NCI-H460 (cell line): ENCODE measurements around the gene SGCB. TPM values are rescaled to one million over a fixed set of nuclear protein-coding genes. Genes with fewer than 3 reads are reported as not detected.

Experiments used
- DNase-seq: peaks from one replicate; pipeline ENCODE4 v3.0.0-alpha.2; 2016; ENCODE audit warnings: low read depth; ENCODE audit errors: extremely low read depth
- small RNA-seq, 2 experiments: library from RNA; depleted of rRNA; stranded (forward); fragments of <200 nt; gene quantifications; one replicate each; pipeline ENCODE3, GENCODE V24; 2014
- total RNA-seq: library from RNA; depleted of rRNA; stranded (reverse); fragments of >200 nt; shearing (Covaris generic); gene quantifications from 2 replicates; pipeline ENCODE4 v1.2.3, GENCODE V29; 2014; rRNA removed

SGCB gene
- total RNA-seq, 1 experiment from 2014 or later: 12.4 TPM

GRCh38 chr4:52028970-52029369 is 9.1 kb downstream of the SGCB start:
- DNase-seq: no peak

- no peak for DNase-seq
Measured at GRCh38 chr4:52019936-52020657, 18.0 kb downstream of the SGCB start, which contains the start of gene LRRC66. Gene LRRC66, minus strand, starts transcription at chr4:52020363. Its CDS starts 2,750 bp downstream, at chr4:52017613.

GRCh38 chr4:52017814-52018213 is 20.3 kb downstream of the SGCB start:
- no peak for DNase-seq

GRCh38 chr4:52016981-52017380 is 21.1 kb downstream of the SGCB start:
- DNase-seq: no peak

GRCh38 chr4:52015366-52015765 is 22.7 kb downstream of the SGCB start:
- no peak for DNase-seq

GRCh38 chr4:52014903-52015302 is 23.2 kb downstream of the SGCB start:
- DNase-seq: no peak

GRCh38 chr4:52012651-52013050 is 25.4 kb downstream of the SGCB start:
- DNase-seq: no peak

GRCh38 chr4:52010986-52011385 is 27.1 kb downstream of the SGCB start:
- DNase-seq: no peak

GRCh38 chr4:52006887-52007286 is 31.2 kb downstream of the SGCB start:
- no peak for DNase-seq

- no peak for DNase-seq
Measured at GRCh38 chr4:52005604-52006273, 32.4 kb downstream of the SGCB start.

- DNase-seq: no peak
Measured at GRCh38 chr4:52004414-52004813, 33.7 kb downstream of the SGCB start.

- no peak for DNase-seq
Measured at GRCh38 chr4:52001616-52002015, 36.5 kb downstream of the SGCB start.

GRCh38 chr4:51999250-51999649 is 38.8 kb downstream of the SGCB start:
- DNase-seq: no peak

- DNase-seq: no peak
Measured at GRCh38 chr4:51998837-51999236, 39.3 kb downstream of the SGCB start.

- DNase-seq: no peak
Measured at GRCh38 chr4:51997647-51998046, 40.5 kb downstream of the SGCB start.

GRCh38 chr4:51995647-51996220 is 42.4 kb downstream of the SGCB start:
- DNase-seq: no peak

Small RNA genes lying within 50 kb of the gene (small RNA-seq; reads per million reads assigned to genes)
- gene AC104784.1: 0 reads per million in 2 experiments

Other genes starting within 250 kb of the SGCB start
- 29.3 and 39.8 TPM in 2 replicates for gene DCUN1D4, start 195.1 kb downstream of the SGCB start, total RNA-seq
- gene LRRC66, start 17.9 kb downstream of the SGCB start, total RNA-seq: 0.12 and 0.15 TPM in 2 replicates
- gene SPATA18, start 13.0 kb upstream of the SGCB start, total RNA-seq: 4.1 and 5.7 TPM in 2 replicates